Lower lobe of right lung (tissue), 2 donors: Measurements from ENCODE around the gene NPIPB6. TPM values are rescaled to one million over a fixed set of nuclear protein-coding genes. Genes with fewer than 3 reads are reported as not detected.

Experiments
- ATAC-seq, 2 donors: fragments of 200-7000 bp; cut with Tn5 transposase; one replicate each; pipeline ENCODE4 v1.9.1; 2020 to 2022; ENCODE audit warnings: mild to moderate bottlenecking in 2 of 2, moderate library complexity in 2 of 2
- DNase-seq: peaks from one replicate; pipeline ENCODE4 v3.0.0-alpha.2; 2020
- H3K27ac ChIP-seq: fragments of 200-600 bp; one replicate; pipeline ENCODE4 v1.8.0; 2022
- H3K27me3 ChIP-seq: fragments of 200-600 bp; one replicate; pipeline ENCODE4 v1.8.0; 2022; ENCODE audit warnings: low read depth
- H3K36me3 ChIP-seq: fragments of 200-600 bp; one replicate; pipeline ENCODE4 v1.8.0; 2022; ENCODE audit warnings: mild to moderate bottlenecking
- H3K4me1 ChIP-seq: fragments of 200-600 bp; one replicate; pipeline ENCODE4 v1.8.0; 2022
- H3K4me3 ChIP-seq: fragments of 200-600 bp; one replicate; pipeline ENCODE4 v1.8.0; 2022; ENCODE audit warnings: mild to moderate bottlenecking
- H3K9me3 ChIP-seq: fragments of 200-600 bp; one replicate; pipeline ENCODE4 v1.8.0; 2022
- CTCF ChIP-seq: fragments of 200-600 bp; IDR thresholded peaks from one replicate; pipeline ENCODE4 v1.8.0; 2022; ENCODE audit warnings: antibody characterized with exemption, mild to moderate bottlenecking
- intact Hi-C: fragments of 100-400 bp; cut with DNase I; formaldehyde crosslinking; loops from one replicate; pipeline ENCODE4 v1.11.0; 2022
- total RNA-seq: library from RNA; stranded (reverse); fragmentation: NEBNext Ultra II Directional; extraction: Animal tissue kit (Norgen Biotek cat#: 25700); gene quantifications from one replicate; pipeline ENCODE4 v1.2.1, GENCODE V29; 2021
- donor health status: DM: no; HTN: yes; CAD: no; lungs with severe emphysema.

NPIPB6 gene
- total RNA-seq, 1 donor from 2014 or later: not detected

GRCh38 chr16:28321700-28322411, 41.5 kb downstream of the NPIPB6 start:
- ATAC-seq: peak; percentile 32 to 39
- Histone ChIP-seq H3K4me3 (no peak overlapping the region), H3K4me1 (no peaks in the 10 kb centered on the region), H3K27me3 (no peaks in the 10 kb centered on the region), H3K36me3 (no peaks in the 10 kb centered on the region), H3K27ac (no peak overlapping the region), H3K9me3 (no peaks in the 10 kb centered on the region)
- DNase-seq: no peak
- peak; percentile 62 for TF ChIP-seq CTCF
- intact Hi-C loops: no loop called here

GRCh38 chr16:28320741-28321140, 42.6 kb downstream of the NPIPB6 start:
- intact Hi-C loops: no loop called here
- DNase-seq: no peak
- no peak for ATAC-seq

DNA sequence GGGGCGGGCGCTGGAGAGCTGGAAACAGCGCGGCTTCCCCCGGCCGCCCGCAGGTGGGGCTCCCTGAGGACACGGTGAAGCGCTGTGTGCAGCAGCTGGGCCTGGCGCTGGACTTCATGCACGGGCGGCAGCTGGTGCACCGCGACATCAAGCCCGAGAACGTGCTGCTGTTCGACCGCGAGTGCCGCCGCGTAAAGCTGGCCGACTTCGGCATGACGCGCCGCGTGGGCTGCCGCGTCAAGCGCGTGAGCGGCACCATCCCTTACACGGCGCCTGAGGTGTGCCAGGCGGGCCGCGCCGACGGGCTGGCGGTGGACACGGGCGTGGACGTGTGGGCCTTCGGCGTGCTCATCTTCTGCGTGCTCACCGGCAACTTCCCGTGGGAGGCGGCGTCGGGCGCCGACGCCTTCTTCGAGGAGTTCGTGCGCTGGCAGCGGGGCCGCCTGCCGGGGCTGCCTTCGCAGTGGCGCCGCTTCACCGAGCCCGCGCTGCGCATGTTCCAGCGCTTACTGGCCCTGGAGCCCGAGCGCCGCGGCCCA, 43.2 kb downstream of the NPIPB6 start:
- Histone ChIP-seq H3K9me3 (no peaks in the 10 kb centered on the region), H3K4me3 (no peak overlapping the region), H3K4me1 (no peaks in the 10 kb centered on the region), H3K27me3 (no peaks in the 10 kb centered on the region), H3K27ac (no peak overlapping the region), H3K36me3 (no peaks in the 10 kb centered on the region)
- DNase-seq (no peak), ATAC-seq (no peak)
- intact Hi-C loops: no loop called here
- no peak for TF ChIP-seq CTCF

More at GRCh38 chr16:28320741-28321140, 42.6 kb downstream of the NPIPB6 start:
- Histone ChIP-seq H3K4me1 (no peaks in the 10 kb centered on the region), H3K27me3 (no peaks in the 10 kb centered on the region), H3K4me3 (no peak overlapping the region), H3K27ac (no peak overlapping the region), H3K9me3 (no peaks in the 10 kb centered on the region), H3K36me3 (no peaks in the 10 kb centered on the region)
- no peak for TF ChIP-seq CTCF

DNA sequence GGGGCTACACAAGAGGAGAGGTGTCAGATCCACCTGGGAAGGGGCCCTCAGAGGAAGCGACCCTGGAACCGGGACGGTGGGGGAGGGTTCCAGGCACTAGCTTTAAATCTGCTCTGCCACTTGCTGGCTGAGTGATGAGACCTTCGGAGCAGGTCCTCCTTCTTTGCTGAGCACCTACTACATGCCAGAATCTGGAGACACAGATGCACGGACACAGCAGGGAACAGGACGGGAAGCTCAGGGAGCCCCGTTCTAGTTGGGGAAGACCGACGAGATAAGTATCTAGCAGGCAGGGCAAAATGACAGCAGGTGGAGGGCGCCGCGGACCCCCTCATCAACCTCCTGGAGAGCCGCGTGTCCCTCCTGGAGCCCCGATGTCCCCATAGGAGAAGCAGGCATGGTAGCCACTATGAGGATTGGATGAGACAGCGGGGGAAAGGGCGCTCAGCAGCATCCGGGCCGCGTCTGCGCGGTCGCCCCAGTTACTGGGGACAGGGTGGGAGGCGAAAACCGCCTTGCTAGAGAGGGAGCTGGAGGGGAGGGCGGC, 43.8 kb downstream of the NPIPB6 start:
- no peaks in the 10 kb centered on the region for H3K9me3 ChIP-seq
- H3K36me3 ChIP-seq: no peaks in the 10 kb centered on the region
- DNase-seq (peak; percentile 41), ATAC-seq (no peak)
- no peak for TF ChIP-seq CTCF
- intact Hi-C loops: no loop called here
- H3K4me3 ChIP-seq: no peak overlapping the region
- no peaks in the 10 kb centered on the region for H3K27me3 ChIP-seq
- H3K27ac ChIP-seq: no peak overlapping the region
- no peaks in the 10 kb centered on the region for H3K4me1 ChIP-seq

GRCh38 chr16:28318042-28318744, 45.1 kb downstream of the NPIPB6 start:
- Histone ChIP-seq H3K4me3 (no peak overlapping the region), H3K9me3 (no peaks in the 10 kb centered on the region), H3K27me3 (no peaks in the 10 kb centered on the region), H3K4me1 (no peaks in the 10 kb centered on the region), H3K27ac (no peak overlapping the region), H3K36me3 (no peaks in the 10 kb centered on the region)
- DNase-seq (peak; percentile 10), ATAC-seq (no peak)
- no peak for TF ChIP-seq CTCF
- intact Hi-C loops: no loop called here
